Effector memory CD4-positive, alpha-beta T cell (primary cell): ENCODE measurements around the gene HEXIM1.
A peak's percentile ranks its signal among the peaks of the same experiment; 100 is the strongest.

Experiments
- DNase-seq, 3 donors: peaks; one replicate each; pipeline ENCODE4 v3.0.0-alpha.2; 2020
- H3K27ac ChIP-seq: 2 replicates; pipeline ENCODE4 v1.7.0; 2013; ENCODE audit warnings: mild to moderate bottlenecking, low read length, moderate library complexity; ENCODE audit not compliant: insufficient read depth, poor library complexity, severe bottlenecking
- H3K27me3 ChIP-seq: replicated peaks from 2 replicates; pipeline ENCODE4 v1.7.0; 2013; ENCODE audit warnings: mild to moderate bottlenecking, low read length; ENCODE audit not compliant: insufficient read depth, control insufficient read depth, poor library complexity, severe bottlenecking
- H3K36me3 ChIP-seq: 2 replicates; pipeline ENCODE4 v1.7.0; 2013; ENCODE audit warnings: mild to moderate bottlenecking, low read length, moderate library complexity; ENCODE audit not compliant: control insufficient read depth, insufficient read depth
- H3K4me1 ChIP-seq: 2 replicates; pipeline ENCODE4 v1.7.0; 2013; ENCODE audit warnings: low read length, mild to moderate bottlenecking; ENCODE audit not compliant: control insufficient read depth, insufficient read depth, poor library complexity, severe bottlenecking
- H3K4me3 ChIP-seq: 2 replicates; pipeline ENCODE4 v1.7.0; 2013; ENCODE audit warnings: low read length, low read depth, mild to moderate bottlenecking; ENCODE audit not compliant: insufficient read depth, poor library complexity, severe bottlenecking
- H3K9me3 ChIP-seq: 2 replicates; pipeline ENCODE4 v1.7.0; 2013; ENCODE audit warnings: mild to moderate bottlenecking, low read length, moderate library complexity; ENCODE audit not compliant: control insufficient read depth

Gene HEXIM1

GRCh38 chr17:45172232-45172540, 23.9 kb downstream of the HEXIM1 start:
- peaks cover 16% of the 10 kb centered on the region for H3K4me1 ChIP-seq

GRCh38 chr17:45172541-45173286, 24.4 kb downstream of the HEXIM1 start:
- H3K4me3 ChIP-seq: peak overlapping the region; percentile 43
- no peaks in the 10 kb centered on the region for H3K27me3 ChIP-seq
- DNase-seq: peak in 1 of 3 donors; percentile 8
- H3K4me1 ChIP-seq: peaks cover 16% of the 10 kb centered on the region
- no peaks in the 10 kb centered on the region for H3K9me3 ChIP-seq
- peak overlapping the region; percentile 53 for H3K27ac ChIP-seq
- H3K36me3 ChIP-seq: no peaks in the 10 kb centered on the region

More at GRCh38 chr17:45172232-45172540, 23.9 kb downstream of the HEXIM1 start:
- Histone ChIP-seq H3K36me3 (no peaks in the 10 kb centered on the region), H3K9me3 (no peaks in the 10 kb centered on the region), H3K27ac (peak overlapping the region; percentile 18), H3K4me3 (peak overlapping the region; percentile 43), H3K27me3 (no peaks in the 10 kb centered on the region)
- DNase-seq: no peak

GRCh38 chr17:45175759-45176115, 27.5 kb downstream of the HEXIM1 start:
- no peak for DNase-seq
- peaks cover 16% of the 10 kb centered on the region for H3K4me1 ChIP-seq
- no peaks in the 10 kb centered on the region for H3K9me3 ChIP-seq
- H3K36me3 ChIP-seq: no peaks in the 10 kb centered on the region
- no peaks in the 10 kb centered on the region for H3K27me3 ChIP-seq
- H3K4me3 ChIP-seq: no peak overlapping the region
- no peak overlapping the region for H3K27ac ChIP-seq

- DNase-seq: no peak
- peaks cover 6% of the 10 kb centered on the region for H3K4me1 ChIP-seq
- H3K9me3 ChIP-seq: no peaks in the 10 kb centered on the region
- H3K4me3 ChIP-seq: no peak overlapping the region
- no peaks in the 10 kb centered on the region for H3K36me3 ChIP-seq
- H3K27ac ChIP-seq: no peak overlapping the region
- no peaks in the 10 kb centered on the region for H3K27me3 ChIP-seq
Observed at GRCh38 chr17:45177563-45177962, 29.3 kb downstream of the HEXIM1 start.

GRCh38 chr17:45184144-45184543, 35.9 kb downstream of the HEXIM1 start:
- Histone ChIP-seq H3K4me3 (no peak overlapping the region), H3K27ac (no peak overlapping the region), H3K36me3 (no peaks in the 10 kb centered on the region), H3K4me1 (no peaks in the 10 kb centered on the region), H3K27me3 (no peaks in the 10 kb centered on the region), H3K9me3 (no peaks in the 10 kb centered on the region)
- no peak for DNase-seq

DNA sequence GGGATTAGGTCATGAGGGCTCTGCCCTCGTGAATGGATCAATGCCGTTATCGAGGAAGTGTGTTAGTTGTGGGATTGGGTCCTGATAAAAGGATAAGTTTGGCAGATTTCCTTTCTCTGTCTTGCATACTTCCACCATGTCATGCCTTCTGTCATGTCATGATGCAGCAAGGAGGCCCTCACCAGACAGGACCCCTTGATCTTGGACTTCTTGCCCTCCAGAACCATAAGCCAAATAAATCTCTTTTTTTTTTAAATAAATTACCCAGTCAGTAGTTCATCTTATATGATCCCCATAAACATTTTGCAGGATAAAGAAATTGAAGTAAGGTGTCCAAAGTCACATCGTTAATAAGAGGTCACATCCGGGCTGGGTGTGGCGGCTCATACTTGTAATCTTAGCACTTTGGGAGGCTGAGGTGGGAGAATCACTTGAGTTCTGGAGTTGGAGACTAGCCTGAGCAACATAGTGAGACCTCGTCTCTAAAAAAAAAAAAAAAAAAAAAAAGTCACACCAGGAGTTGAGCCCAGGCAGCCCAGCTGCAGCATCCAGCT, 38.6 kb downstream of the HEXIM1 start:
- Histone ChIP-seq H3K27ac (no peak overlapping the region), H3K4me1 (no peaks in the 10 kb centered on the region), H3K4me3 (no peak overlapping the region), H3K36me3 (no peaks in the 10 kb centered on the region), H3K27me3 (no peaks in the 10 kb centered on the region), H3K9me3 (no peaks in the 10 kb centered on the region)
- no peak for DNase-seq

- no peak for DNase-seq
- no peaks in the 10 kb centered on the region for H3K27me3 ChIP-seq
Observed at GRCh38 chr17:45189009-45189408, 40.7 kb downstream of the HEXIM1 start.

GRCh38 chr17:45190503-45191255, 42.4 kb downstream of the HEXIM1 start:
- Histone ChIP-seq H3K27me3 (no peaks in the 10 kb centered on the region), H3K4me1 (no peaks in the 10 kb centered on the region), H3K27ac (no peak overlapping the region), H3K4me3 (no peak overlapping the region), H3K9me3 (no peaks in the 10 kb centered on the region), H3K36me3 (no peaks in the 10 kb centered on the region)
- DNase-seq: no peak

More at GRCh38 chr17:45189009-45189408, 40.7 kb downstream of the HEXIM1 start:
- no peaks in the 10 kb centered on the region for H3K36me3 ChIP-seq
- H3K4me1 ChIP-seq: no peaks in the 10 kb centered on the region
- no peaks in the 10 kb centered on the region for H3K9me3 ChIP-seq
- H3K27ac ChIP-seq: no peak overlapping the region
- H3K4me3 ChIP-seq: no peak overlapping the region

DNA sequence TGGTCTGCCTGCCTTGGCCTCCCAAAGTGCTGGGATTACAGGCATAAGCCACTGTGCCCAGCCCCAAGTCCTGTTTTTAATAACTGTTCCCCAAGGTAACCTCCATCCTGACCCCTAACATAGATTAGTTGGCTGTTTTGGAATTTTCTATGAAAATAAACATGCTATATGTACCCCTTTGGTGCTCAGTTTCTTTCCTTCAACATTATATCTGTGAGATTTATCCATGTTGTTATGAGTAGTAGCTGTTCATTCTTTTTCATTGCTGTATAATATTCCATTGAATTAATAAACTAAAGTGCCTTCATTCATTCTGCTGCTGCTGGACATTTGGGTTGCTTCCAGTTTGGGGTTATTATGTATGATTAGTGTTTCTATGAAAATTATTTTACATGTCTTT, 47.1 kb downstream of the HEXIM1 start:
- DNase-seq: no peak
- Histone ChIP-seq H3K27me3 (no peaks in the 10 kb centered on the region), H3K36me3 (no peaks in the 10 kb centered on the region), H3K4me1 (peaks cover 5% of the 10 kb centered on the region), H3K4me3 (no peak overlapping the region), H3K9me3 (no peaks in the 10 kb centered on the region), H3K27ac (no peak overlapping the region)

- no peak for DNase-seq
- peaks cover 5% of the 10 kb centered on the region for H3K4me1 ChIP-seq
- H3K27me3 ChIP-seq: no peaks in the 10 kb centered on the region
- H3K27ac ChIP-seq: no peak overlapping the region
- no peaks in the 10 kb centered on the region for H3K9me3 ChIP-seq
- H3K4me3 ChIP-seq: no peak overlapping the region
- H3K36me3 ChIP-seq: no peaks in the 10 kb centered on the region
Observed at GRCh38 chr17:45197108-45197507, 48.8 kb downstream of the HEXIM1 start.
